Thyroid gland (tissue), 4 donors: ENCODE data around the gene ZNF579.

Source experiments
- CTCF ChIP-seq, 6 experiments: fragments of 200-600 bp in 3 of 6; fragments of 450-650 bp in 3 of 6; sonication (generic) in 3 of 6; IDR thresholded peaks; one replicate each; pipeline ENCODE4 v1.5.1; 2016 to 2019; ENCODE audit warnings: antibody characterized with exemption in 6 of 6, mild to moderate bottlenecking in 2 of 6, inconsistent platforms in 1 of 6, moderate library complexity in 1 of 6
- POLR2A ChIP-seq, 2 donors: fragments of 450-650 bp; IDR thresholded peaks; one replicate each; pipeline ENCODE4 v1.6.1; 2017; ENCODE audit warnings: antibody characterized with exemption in 2 of 2, mild to moderate bottlenecking in 2 of 2, moderate library complexity in 1 of 2

- TF ChIP-seq CTCF (IDR thresholded peaks at IDR 0.05) (no peak), POLR2A (IDR thresholded peaks at IDR 0.05) (no peak)
These were observed 10.9 kb upstream of the ZNF579 start for GRCh38 chr19:55591555-55591954.
